K562 (cell line): ENCODE results near the gene CCNL1. TPM values are rescaled to one million over a fixed set of nuclear protein-coding genes. Genes with fewer than 3 reads are reported as not detected.

Source experiments
- C11orf30 ChIP-seq: fragments of 450-650 bp; IDR thresholded peaks from 2 replicates; pipeline ENCODE4 v1.6.1; 2016; ENCODE audit warnings: low read depth, mild to moderate bottlenecking
- CBFB ChIP-seq: sonication (generic); formaldehyde crosslinking; IDR thresholded peaks from 2 replicates; pipeline ENCODE4 v1.4.0; 2020; ENCODE audit warnings: mild to moderate bottlenecking, missing genetic modification reagents
- HDAC6 ChIP-seq: IDR thresholded peaks from 2 replicates; pipeline ENCODE4 v1.6.1; 2012; ENCODE audit warnings: low read depth, mild to moderate bottlenecking, control low read depth, inconsistent platforms, low read length, moderate library complexity
- IRF9 ChIP-seq: fragments of 450-650 bp; IDR thresholded peaks from 2 replicates; pipeline ENCODE4 v1.6.1; 2016; ENCODE audit warnings: missing biosample characterization, missing genetic modification characterization
- JUND ChIP-seq, 2 experiments: IDR thresholded peaks; 2 replicates in 1 of 2; 3 replicates in 1 of 2; pipeline ENCODE4 v1.6.1; 2011; ENCODE audit warnings: borderline replicate concordance in 2 of 2, low read depth in 2 of 2, low read length in 2 of 2, improper control_type of control experiment in 1 of 2, missing biosample characterization in 1 of 2, missing genetic modification characterization in 1 of 2, missing genetic modification reagents in 1 of 2
- KDM5B ChIP-seq: fragments of 200-600 bp; sonication (generic); IDR thresholded peaks from 2 replicates; pipeline ENCODE4 v1.6.1; 2012; ENCODE audit warnings: low read depth, mild to moderate bottlenecking, moderate library complexity, low read length, control low read depth, inconsistent platforms; ENCODE audit not compliant: insufficient replicate concordance
- MAZ ChIP-seq, 2 experiments: fragments of 450-650 bp in 1 of 2; sonication (generic) in 1 of 2; formaldehyde crosslinking; IDR thresholded peaks in 1 of 2; conservative IDR thresholded peaks in 1 of 2; 2 replicates each; pipeline versions ENCODE4 v1.4.0 to v1.5.0; 2020; ENCODE audit warnings: mild to moderate bottlenecking in 1 of 2, missing genetic modification reagents in 1 of 2
- SMAD2 ChIP-seq: fragments of 150-350 bp; IDR thresholded peaks from 2 replicates; pipeline ENCODE4 v1.6.1; 2014; ENCODE audit warnings: low read depth, mild to moderate bottlenecking, low read length
- SNRNP70 ChIP-seq: fragments of 200-400 bp; formaldehyde crosslinking; optimal IDR thresholded peaks from 2 replicates; pipeline ENCODE3; 2017; ENCODE audit warnings: low read depth, low read length
- TAF9B ChIP-seq: fragments of 450-650 bp; IDR thresholded peaks from 2 replicates; pipeline ENCODE4 v1.6.1; 2018; ENCODE audit warnings: mild to moderate bottlenecking; ENCODE audit not compliant: partially characterized antibody
- TBL1XR1 ChIP-seq, 2 experiments: IDR thresholded peaks; 2 replicates each; pipeline ENCODE4 v1.6.1; 2012; ENCODE audit warnings: improper control_type of control experiment in 2 of 2, low read length in 2 of 2, mild to moderate bottlenecking in 1 of 2
- TFAM ChIP-seq: fragments of 250-450 bp; sonication (Bioruptor Pico); conservative IDR thresholded peaks from 2 replicates; pipeline ENCODE4 v1.5.0; 2021; ENCODE audit warnings: mild to moderate bottlenecking, moderate library complexity
- YBX1 ChIP-seq: fragments of 450-650 bp; IDR thresholded peaks from 2 replicates; pipeline ENCODE4 v1.7.1; 2016; ENCODE audit warnings: mild to moderate bottlenecking
- ZBTB11 ChIP-seq, 3 experiments: fragments of 200-800 bp in 1 of 3; fragments of 250-450 bp in 1 of 3; fragments of 450-650 bp in 1 of 3; sonication (Bioruptor Pico) in 1 of 3; sonication (Bioruptor generic) in 1 of 3; formaldehyde crosslinking in 1 of 3; IDR thresholded peaks; 2 replicates each; pipeline versions ENCODE4 v1.6.1 to v1.8.0; 2016 to 2022; ENCODE audit warnings: mild to moderate bottlenecking in 2 of 3, missing genetic modification characterization in 2 of 3, missing compliant biosample characterization in 1 of 3, moderate library complexity in 1 of 3
- ZBTB33 ChIP-seq: sonication (generic); formaldehyde crosslinking; IDR thresholded peaks from 2 replicates; pipeline ENCODE4 v1.8.1; 2023; ENCODE audit warnings: mild to moderate bottlenecking, missing genetic modification reagents
- ZNF12 ChIP-seq: sonication (generic); formaldehyde crosslinking; IDR thresholded peaks from 2 replicates; pipeline ENCODE4 v1.4.0; 2020; ENCODE audit warnings: mild to moderate bottlenecking, missing genetic modification reagents
- ZNF133 ChIP-seq: fragments of 250-450 bp; sonication (Bioruptor Pico); IDR thresholded peaks from 2 replicates; pipeline ENCODE4 v1.4.0; 2020; ENCODE audit warnings: mild to moderate bottlenecking
- ZNF347 ChIP-seq: fragments of 450-650 bp; formaldehyde crosslinking; IDR thresholded peaks from 2 replicates; pipeline ENCODE4 v1.4.0; 2020; ENCODE audit warnings: low read depth, mild to moderate bottlenecking, moderate library complexity
- ZNF511 ChIP-seq: sonication (generic); formaldehyde crosslinking; IDR thresholded peaks from 2 replicates; pipeline ENCODE4 v1.8.0; 2022; ENCODE audit warnings: mild to moderate bottlenecking, missing genetic modification reagents
- polyA plus RNA-seq, 8 experiments: library from polyadenylated mRNA; depleted of rRNA in 4 of 8; stranded (reverse) in 5 of 8; unstranded in 3 of 8; fragments of >200 nt; fragmentation: Nextera tagmentation in 2 of 8; fragmentation: Illumina TruSeq in 1 of 8; extraction: Ambion mirVana in 2 of 8; extraction: Trizol in 1 of 8; gene quantifications; 2 replicates each; pipeline versions ENCODE4 v1.2.1 to v1.2.3, GENCODE V29; 2011 to 2014; ENCODE audit warnings: inconsistent platforms in 1 of 8, missing spikeins in 1 of 8
- total RNA-seq, 7 experiments: library from RNA; depleted of rRNA in 6 of 7; stranded (reverse); fragments of >200 nt in 6 of 7; fragmentation: Illumina TruSeq in 2 of 7; extraction: Trizol in 2 of 7; gene quantifications; 2 replicates each; pipeline versions ENCODE4 v1.2.1 to v1.2.3, GENCODE V29; 2011 to 2021; ENCODE audit warnings: low replicate concordance in 1 of 7

Gene CCNL1
- total and polyA plus RNA-seq, 9 of the 15 experiments (the other 6 are each of a cell fraction or from before 2014, with no cell fraction given) = 16.1 to 186 (median 132) TPM

GRCh38 chr3:157174649-157175498 lies 14.9 kb upstream of the CCNL1 start (continued):
- TF ChIP-seq JUND (IDR thresholded peaks at IDR 0.05; ENCODE audit: borderline replicate concordance, low read depth, low read length) (peak; percentile 86), JUND (tag; IDR thresholded peaks at IDR 0.05; ENCODE audit: borderline replicate concordance, low read depth, low read length) (0 out of 3 replicates have a peak, but pooled peaks have one; percentile 45), TAF9B (peak; percentile 90), ZNF347 (CRISPR knock-in tag) (no peak), HDAC6 (no peak), ZBTB11 (CRISPR knock-in tag; IDR thresholded peaks at IDR 0.05) (peak; percentile 63 to 98 (median 84); a peak in 5 of 6 replicates), KDM5B (peak; percentile 91), ZNF133 (CRISPR knock-in tag) (no peak), ZBTB33 (CRISPR knock-in tag) (peak; percentile 60; the same call in 1 of the 2 replicates), SMAD2 (no peak), CBFB (CRISPR knock-in tag) (peak; percentile 94), TBL1XR1 (IDR thresholded peaks at IDR 0.05; ENCODE audit: low read length in 2 of 2) (no peak; a peak in 1 of 4 replicates), IRF9 (tag) (peak; percentile 49; the same call in 1 of the 2 replicates), C11orf30 (peak; percentile 71), MAZ (CRISPR knock-in tag; conservative IDR thresholded peaks at IDR 0.05 in 1 of 2, IDR thresholded peaks at IDR 0.05 in 1 of 2) (peak; percentile 74 to 78; a peak in 3 of 4 replicates), ZNF511 (CRISPR knock-in tag) (no peak), TFAM (CRISPR knock-in tag) (no peak), YBX1 (no peak), ZNF12 (CRISPR knock-in tag) (no peak; the same call in 1 of the 2 replicates), SNRNP70 (no peak)
